ENCODE measurements around the gene CEP55. TPM values are rescaled to one million over a fixed set of nuclear protein-coding genes. Genes with fewer than 3 reads are reported as not detected.

CEP55 gene
- total RNA-seq, 4 donors from 2014 or later, result 0.63 to 5.7 TPM; not detected in 2

DNA sequence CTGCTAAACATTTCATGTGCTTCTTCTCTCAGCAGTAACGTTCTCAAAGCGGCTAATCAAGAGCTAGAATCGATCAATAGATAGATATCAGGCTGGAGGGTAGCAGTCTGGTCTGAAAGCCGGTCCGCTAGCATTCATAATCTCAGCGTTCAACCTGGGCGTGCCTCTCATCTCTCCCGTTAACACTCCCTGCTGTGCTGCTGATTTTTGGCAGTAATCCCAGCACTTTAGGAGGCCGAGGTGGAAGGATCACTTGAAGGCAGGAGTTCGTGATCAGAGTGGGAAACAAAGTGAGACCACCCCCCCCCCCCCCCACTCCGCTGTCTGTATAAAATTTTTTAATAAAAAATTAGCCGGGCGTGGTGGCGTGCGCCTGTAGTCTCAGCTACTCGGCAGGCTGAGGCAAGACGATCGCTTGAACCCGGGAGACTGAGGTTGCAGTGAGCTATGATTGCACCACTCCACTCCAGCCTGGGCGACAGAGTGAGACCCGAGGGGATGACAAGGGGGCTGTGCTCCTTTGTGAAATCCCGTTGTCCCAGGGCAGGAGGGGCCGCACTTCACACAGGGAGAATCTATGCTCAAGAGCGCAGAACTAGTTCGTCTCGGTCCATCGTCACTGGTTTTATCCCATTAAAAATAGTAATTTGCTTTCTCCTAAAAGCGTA is 624 bp upstream of the CEP55 start:
- Histone ChIP-seq H3K9me3 (no peaks in the 10 kb centered on the region), H3K27me3 (no peaks in the 10 kb centered on the region), H3K4me1 (peaks cover 0 to 13% (median 2%) of the 10 kb centered on the region in 4 donors), H3K4me3 (peak overlapping the region; percentile 52 to 74 (median 60)), H3K36me3 (no peaks in the 10 kb centered on the region), H3K27ac (peak overlapping the region in 3 of 4 donors; percentile 16 to 74 (median 28))
- TF ChIP-seq POLR2A (IDR thresholded peaks at IDR 0.05), result no peak
- TF ChIP-seq EP300 (IDR thresholded peaks at IDR 0.05), result no peak
- TF ChIP-seq, protein P1, sequence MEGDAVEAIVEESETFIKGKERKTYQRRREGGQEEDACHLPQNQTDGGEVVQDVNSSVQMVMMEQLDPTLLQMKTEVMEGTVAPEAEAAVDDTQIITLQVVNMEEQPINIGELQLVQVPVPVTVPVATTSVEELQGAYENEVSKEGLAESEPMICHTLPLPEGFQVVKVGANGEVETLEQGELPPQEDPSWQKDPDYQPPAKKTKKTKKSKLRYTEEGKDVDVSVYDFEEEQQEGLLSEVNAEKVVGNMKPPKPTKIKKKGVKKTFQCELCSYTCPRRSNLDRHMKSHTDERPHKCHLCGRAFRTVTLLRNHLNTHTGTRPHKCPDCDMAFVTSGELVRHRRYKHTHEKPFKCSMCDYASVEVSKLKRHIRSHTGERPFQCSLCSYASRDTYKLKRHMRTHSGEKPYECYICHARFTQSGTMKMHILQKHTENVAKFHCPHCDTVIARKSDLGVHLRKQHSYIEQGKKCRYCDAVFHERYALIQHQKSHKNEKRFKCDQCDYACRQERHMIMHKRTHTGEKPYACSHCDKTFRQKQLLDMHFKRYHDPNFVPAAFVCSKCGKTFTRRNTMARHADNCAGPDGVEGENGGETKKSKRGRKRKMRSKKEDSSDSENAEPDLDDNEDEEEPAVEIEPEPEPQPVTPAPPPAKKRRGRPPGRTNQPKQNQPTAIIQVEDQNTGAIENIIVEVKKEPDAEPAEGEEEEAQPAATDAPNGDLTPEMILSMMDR (IDR thresholded peaks at IDR 0.05), result no peak
- 1 to 4% methylated on average over 26 to 28 of the region's 28 CpGs for WGBS, 2 donors
- DNase-seq (ENCODE audit: low spot score in 2 of 2), result no peak

DNA sequence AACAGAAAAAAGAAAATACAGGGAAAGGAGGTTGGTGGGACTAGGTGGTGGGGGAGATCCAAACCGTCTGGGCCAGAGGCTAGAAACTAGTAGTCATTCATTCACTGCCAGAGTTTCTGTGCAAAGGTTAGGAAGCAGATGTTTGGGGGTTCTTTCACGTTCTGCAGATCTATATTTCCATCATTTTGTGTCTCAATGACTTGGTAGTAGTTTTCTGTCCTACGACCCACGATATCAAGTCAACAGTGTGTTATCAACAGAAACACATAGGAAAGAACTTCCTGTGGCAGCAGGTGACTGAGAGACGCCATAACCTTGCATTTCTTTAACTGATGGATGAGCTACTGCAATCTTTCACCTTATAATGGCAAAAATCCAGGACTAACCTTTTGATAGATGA is 1.8 kb downstream of the CEP55 start:
- Histone ChIP-seq H3K4me1 (peaks cover 0 to 13% (median 2%) of the 10 kb centered on the region in 4 donors), H3K27me3 (no peaks in the 10 kb centered on the region), H3K9me3 (no peaks in the 10 kb centered on the region), H3K4me3 (no peak overlapping the region), H3K27ac (no peak overlapping the region), H3K36me3 (no peaks in the 10 kb centered on the region)
- WGBS, 2 donors, result 61 to 63% methylated on average over 5 of the region's 5 CpGs
- no peak for DNase-seq (ENCODE audit: low spot score in 2 of 2)
- TF ChIP-seq EP300 (IDR thresholded peaks at IDR 0.05) (no peak), POLR2A (IDR thresholded peaks at IDR 0.05) (no peak)
- TF ChIP-seq, protein P1 (IDR thresholded peaks at IDR 0.05), result no peak

DNA sequence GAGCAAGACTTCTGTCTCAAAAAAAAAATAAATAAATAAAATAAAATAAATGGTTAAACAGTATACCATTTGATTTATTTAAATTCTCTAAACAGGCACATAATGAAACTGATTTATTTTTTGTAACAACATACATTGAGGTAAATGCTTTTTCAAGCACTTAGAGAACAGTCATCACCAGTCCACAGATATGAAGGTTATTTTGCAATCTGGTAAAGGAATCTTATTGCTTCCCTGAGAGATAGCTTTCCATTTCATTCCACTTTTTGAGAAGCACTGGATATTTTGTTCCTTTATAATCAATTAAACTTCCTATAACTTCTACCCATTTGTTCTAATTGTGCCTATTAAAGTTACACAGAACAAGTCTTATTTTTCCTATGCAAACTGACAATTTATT is 5.2 kb downstream of the CEP55 start:
- H3K27ac ChIP-seq, result no peak overlapping the region
- no peaks in the 10 kb centered on the region for H3K27me3 ChIP-seq
- no peaks in the 10 kb centered on the region for H3K9me3 ChIP-seq
- TF ChIP-seq POLR2A (IDR thresholded peaks at IDR 0.05), result no peak
- TF ChIP-seq EP300 (IDR thresholded peaks at IDR 0.05), result no peak
- TF ChIP-seq, protein P1 (IDR thresholded peaks at IDR 0.05), result no peak
- no peak overlapping the region for H3K4me3 ChIP-seq
- H3K4me1 ChIP-seq, result peaks cover 0 to 5% (median 2%) of the 10 kb centered on the region in 4 donors
- DNase-seq (ENCODE audit: low spot score in 2 of 2), result no peak
- no peaks in the 10 kb centered on the region for H3K36me3 ChIP-seq

DNA sequence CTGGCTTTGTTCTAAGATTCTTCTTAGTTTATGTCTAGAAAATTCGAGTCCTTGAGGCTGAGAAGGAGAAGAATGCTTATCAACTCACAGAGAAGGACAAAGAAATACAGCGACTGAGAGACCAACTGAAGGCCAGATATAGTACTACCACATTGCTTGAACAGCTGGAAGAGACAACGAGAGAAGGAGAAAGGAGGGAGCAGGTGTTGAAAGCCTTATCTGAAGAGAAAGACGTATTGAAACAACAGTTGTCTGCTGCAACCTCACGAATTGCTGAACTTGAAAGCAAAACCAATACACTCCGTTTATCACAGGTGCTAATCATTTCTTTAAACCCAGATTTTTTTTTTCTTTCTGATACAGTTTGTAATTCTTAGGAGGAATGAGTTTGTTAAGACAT is 6.7 kb downstream of the CEP55 start:
- Histone ChIP-seq H3K4me1 (no peaks in the 10 kb centered on the region), H3K27ac (no peak overlapping the region), H3K4me3 (no peak overlapping the region), H3K36me3 (no peaks in the 10 kb centered on the region), H3K9me3 (no peaks in the 10 kb centered on the region), H3K27me3 (no peaks in the 10 kb centered on the region)
- no peak for DNase-seq (ENCODE audit: low spot score in 2 of 2)
- TF ChIP-seq, protein P1 (IDR thresholded peaks at IDR 0.05), result no peak
- TF ChIP-seq EP300 (IDR thresholded peaks at IDR 0.05) (no peak), POLR2A (IDR thresholded peaks at IDR 0.05) (no peak)
- 86 to 92% methylated on average over 6 of the region's 6 CpGs for WGBS, 2 donors

DNA sequence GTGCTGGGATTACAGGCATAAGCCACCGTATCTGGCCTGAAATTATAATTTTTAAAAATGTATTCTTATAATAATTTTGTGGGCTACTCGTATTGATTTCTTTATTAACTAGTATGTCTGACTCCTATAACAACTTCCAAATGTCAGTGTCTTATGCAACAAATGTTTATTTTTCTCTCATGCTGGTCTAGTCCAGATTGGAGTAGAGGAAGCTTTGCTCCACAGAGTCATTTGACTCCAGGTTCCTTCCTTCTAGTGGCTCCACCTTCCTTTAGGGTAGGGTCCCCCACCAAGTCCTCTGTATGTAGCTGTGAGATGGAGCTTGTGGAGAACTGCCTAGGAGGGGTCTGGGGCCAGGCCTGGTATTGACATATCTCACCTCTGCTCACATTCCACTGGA is 8.7 kb downstream of the CEP55 start:
- H3K9me3 ChIP-seq, result no peaks in the 10 kb centered on the region
- no peak for DNase-seq (ENCODE audit: low spot score in 2 of 2)
- H3K27ac ChIP-seq, result no peak overlapping the region
- TF ChIP-seq, protein P1 (IDR thresholded peaks at IDR 0.05), result no peak
- no peak for TF ChIP-seq POLR2A (IDR thresholded peaks at IDR 0.05)
- 97 to 98% methylated on average over 2 of the region's 2 CpGs for WGBS, 2 donors
- no peaks in the 10 kb centered on the region for H3K27me3 ChIP-seq
- H3K36me3 ChIP-seq, result no peaks in the 10 kb centered on the region
- H3K4me1 ChIP-seq, result no peaks in the 10 kb centered on the region
- no peak overlapping the region for H3K4me3 ChIP-seq
